ENCODE results near the gene SCARF2.

DNA sequence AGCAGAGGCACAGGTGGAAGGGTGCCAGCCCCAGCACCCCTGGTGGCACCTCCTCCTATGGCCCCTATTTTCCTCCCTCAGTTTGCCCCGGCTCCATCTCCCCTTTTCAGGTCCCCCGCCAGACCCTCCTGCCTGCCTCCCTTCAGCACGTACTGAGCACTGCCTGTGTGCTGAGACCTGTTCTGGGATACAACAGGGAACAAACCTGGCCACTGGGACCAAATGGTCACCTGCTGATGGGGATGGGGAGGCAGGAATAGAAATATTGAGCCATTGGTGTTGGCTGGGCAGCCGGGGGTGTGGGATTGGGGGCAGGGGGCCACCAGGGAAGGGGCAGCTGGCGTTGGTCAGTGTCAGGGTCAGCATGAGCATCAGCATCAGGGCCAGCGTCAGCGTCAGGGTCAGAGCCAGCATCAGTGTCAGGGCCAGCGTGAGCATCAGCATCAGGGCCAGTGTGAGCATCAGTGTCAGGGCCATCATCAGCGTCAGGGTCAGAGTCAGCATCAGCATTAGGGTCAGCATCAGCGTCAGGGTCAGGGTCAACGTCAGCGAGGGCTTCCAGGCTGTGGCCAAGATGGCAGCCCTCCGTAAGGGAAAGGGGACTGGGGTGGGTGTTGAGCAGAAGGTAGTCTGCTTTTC lies 36.1 kb downstream of the SCARF2 start:
- TF ChIP-seq ZNF747 (tag by site-specific recombination; IDR thresholded peaks at IDR 0.05) (no peak), CTCF (tag by site-specific recombination; IDR thresholded peaks at IDR 0.05) (no peak), ZNF114 (tag by site-specific recombination; IDR thresholded peaks at IDR 0.05) (no peak), ZFP3 (tag by site-specific recombination; IDR thresholded peaks at IDR 0.05; ENCODE audit: low read depth) (no peak), ZNF549 (tag by site-specific recombination; IDR thresholded peaks at IDR 0.05) (no peak), ZNF121 (tag by site-specific recombination; IDR thresholded peaks at IDR 0.05) (no peak), ZNF133 (tag by site-specific recombination; IDR thresholded peaks at IDR 0.05) (no peak), ZNF580 (tag by site-specific recombination; IDR thresholded peaks at IDR 0.05) (no peak), REST (tag by site-specific recombination; IDR thresholded peaks at IDR 0.05) (no peak), ZBTB1 (tag by site-specific recombination; IDR thresholded peaks at IDR 0.05) (no peak), ZNF274 (IDR thresholded peaks at IDR 0.05; ENCODE audit: low read length) (no peak), ZNF274 (tag by site-specific recombination; IDR thresholded peaks at IDR 0.05; ENCODE audit: borderline replicate concordance) (no peak)
- TF ChIP-seq, protein P1, sequence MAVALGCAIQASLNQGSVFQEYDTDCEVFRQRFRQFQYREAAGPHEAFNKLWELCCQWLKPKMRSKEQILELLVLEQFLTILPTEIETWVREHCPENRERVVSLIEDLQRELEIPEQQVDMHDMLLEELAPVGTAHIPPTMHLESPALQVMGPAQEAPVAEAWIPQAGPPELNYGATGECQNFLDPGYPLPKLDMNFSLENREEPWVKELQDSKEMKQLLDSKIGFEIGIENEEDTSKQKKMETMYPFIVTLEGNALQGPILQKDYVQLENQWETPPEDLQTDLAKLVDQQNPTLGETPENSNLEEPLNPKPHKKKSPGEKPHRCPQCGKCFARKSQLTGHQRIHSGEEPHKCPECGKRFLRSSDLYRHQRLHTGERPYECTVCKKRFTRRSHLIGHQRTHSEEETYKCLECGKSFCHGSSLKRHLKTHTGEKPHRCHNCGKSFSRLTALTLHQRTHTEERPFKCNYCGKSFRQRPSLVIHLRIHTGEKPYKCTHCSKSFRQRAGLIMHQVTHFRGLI (tag by site-specific recombination; IDR thresholded peaks at IDR 0.05) = no peak

Measured in HEK293 (cell line).